Spinal cord (tissue), 10 donors: ENCODE data around the gene SEZ6. TPM values are rescaled to one million over a fixed set of nuclear protein-coding genes. Genes with fewer than 3 reads are reported as not detected.

Experiments used
- DNase-seq, 6 donors: peaks; one replicate each; pipeline versions ENCODE4 v3.0.0 to v3.0.0-alpha.2; 2013 to 2015; ENCODE audit warnings: low spot score in 6 of 6, low read depth in 4 of 6
- H3K27ac ChIP-seq: one replicate; pipeline ENCODE4 v1.5.1; 2013; ENCODE audit warnings: low read depth, low read length, control low read depth
- H3K27me3 ChIP-seq: one replicate; pipeline ENCODE4 v1.6.1; 2013; ENCODE audit warnings: low read length; ENCODE audit not compliant: control insufficient read depth, insufficient read depth
- H3K36me3 ChIP-seq: one replicate; pipeline ENCODE4 v1.6.1; 2013; ENCODE audit warnings: low read length; ENCODE audit not compliant: control insufficient read depth, insufficient read depth
- H3K4me1 ChIP-seq: one replicate; pipeline ENCODE4 v1.6.1; 2013; ENCODE audit warnings: low read length; ENCODE audit not compliant: control insufficient read depth, insufficient read depth
- H3K4me3 ChIP-seq: one replicate; pipeline ENCODE4 v1.5.1; 2013; ENCODE audit warnings: low read depth, low read length, control low read depth
- H3K9me3 ChIP-seq: one replicate; pipeline ENCODE4 v1.6.1; 2013; ENCODE audit warnings: low read length; ENCODE audit not compliant: control insufficient read depth, insufficient read depth
- WGBS: methylation state at CpG from one replicate; pipeline ENCODE4 v1.1.5; 2013; ENCODE audit warnings: missing lambda C conversion rate; ENCODE audit not compliant: insufficient coverage; 5-methylcytosine and 5-hydroxymethylcytosine counted together
- polyA plus RNA-seq, 2 donors: library from polyadenylated mRNA; unstranded; fragments of 120-200 nt; gene quantifications; one replicate each; pipeline ENCODE4 v1.2.1, GENCODE V29; 2013; ENCODE audit not compliant: insufficient read length in 2 of 2
- total RNA-seq, 2 donors: library from RNA; depleted of rRNA in 1 of 2; stranded (reverse); fragments of 120-200 nt in 1 of 2; fragments of >200 nt in 1 of 2; gene quantifications; one replicate each; pipeline versions ENCODE4 v1.2.3 to v1.2.4, GENCODE V29; 2013 to 2014
- donor health status: healthy.

The SEZ6 gene
- total and polyA plus RNA-seq, 4 donors = 17.1 to 91.6 (median 55.1) TPM

GRCh38 chr17:28970879-28971278 lies 35.0 kb downstream of the SEZ6 start:
- 60% methylated on average over 3 of the region's 6 CpGs for WGBS
- Histone ChIP-seq H3K27ac (no peak overlapping the region), H3K4me1 (peaks cover 72% of the 10 kb centered on the region)

GRCh38 chr17:28969706-28970393 lies 36.0 kb downstream of the SEZ6 start:
- peaks cover 61% of the 10 kb centered on the region for H3K4me1 ChIP-seq
- H3K9me3 ChIP-seq = no peaks in the 10 kb centered on the region
- no peak overlapping the region for H3K27ac ChIP-seq
- 80% methylated on average over 8 of the region's 12 CpGs for WGBS
- H3K27me3 ChIP-seq = no peaks in the 10 kb centered on the region
- H3K4me3 ChIP-seq = no peak overlapping the region
- no peak for DNase-seq
- H3K36me3 ChIP-seq = peaks cover 12% of the 10 kb centered on the region

More at GRCh38 chr17:28970879-28971278, 35.0 kb downstream of the SEZ6 start:
- Histone ChIP-seq H3K9me3 (no peaks in the 10 kb centered on the region), H3K36me3 (peaks cover 12% of the 10 kb centered on the region), H3K4me3 (no peak overlapping the region), H3K27me3 (no peaks in the 10 kb centered on the region)
- no peak for DNase-seq

- peaks cover 52% of the 10 kb centered on the region for H3K4me1 ChIP-seq
Observed at GRCh38 chr17:28968914-28969295, 36.9 kb downstream of the SEZ6 start.

GRCh38 chr17:28968231-28968913 lies 37.5 kb downstream of the SEZ6 start:
- H3K27ac ChIP-seq = no peak overlapping the region
- peak in 2 of 6 donors; percentile 79 to 81 for DNase-seq
- peaks cover 20% of the 10 kb centered on the region for H3K36me3 ChIP-seq
- no peaks in the 10 kb centered on the region for H3K9me3 ChIP-seq
- 20% methylated on average over 1 of the region's 10 CpGs for WGBS
- H3K27me3 ChIP-seq = no peaks in the 10 kb centered on the region
- H3K4me1 ChIP-seq = peaks cover 47% of the 10 kb centered on the region
- H3K4me3 ChIP-seq = no peak overlapping the region

More at GRCh38 chr17:28968914-28969295, 36.9 kb downstream of the SEZ6 start:
- Histone ChIP-seq H3K36me3 (peaks cover 17% of the 10 kb centered on the region), H3K9me3 (no peaks in the 10 kb centered on the region), H3K27me3 (no peaks in the 10 kb centered on the region), H3K27ac (no peak overlapping the region), H3K4me3 (no peak overlapping the region)
- DNase-seq = no peak
- WGBS = no CpG with 5 or more reads among the region's 2 CpGs

GRCh38 chr17:28967221-28968135 lies 38.4 kb downstream of the SEZ6 start:
- Histone ChIP-seq H3K36me3 (peaks cover 26% of the 10 kb centered on the region), H3K9me3 (no peaks in the 10 kb centered on the region), H3K27me3 (no peaks in the 10 kb centered on the region), H3K27ac (no peak overlapping the region), H3K4me3 (no peak overlapping the region), H3K4me1 (peaks cover 43% of the 10 kb centered on the region)
- peak in 2 of 6 donors; percentile 88 to 96 for DNase-seq
- 23% methylated on average over 3 of the region's 7 CpGs for WGBS

- no peaks in the 10 kb centered on the region for H3K9me3 ChIP-seq
- WGBS = 89% methylated on average over 4 of the region's 8 CpGs
- peaks cover 16% of the 10 kb centered on the region for H3K4me1 ChIP-seq
- DNase-seq = no peak
- no peaks in the 10 kb centered on the region for H3K27me3 ChIP-seq
- H3K27ac ChIP-seq = no peak overlapping the region
- peaks cover 42% of the 10 kb centered on the region for H3K36me3 ChIP-seq
- H3K4me3 ChIP-seq = no peak overlapping the region
Observed at GRCh38 chr17:28963841-28964240, 42.0 kb downstream of the SEZ6 start.

- 52% methylated on average over 4 of the region's 6 CpGs for WGBS
- no peak for DNase-seq
Observed at GRCh38 chr17:28963055-28963611, 42.7 kb downstream of the SEZ6 start.

GRCh38 chr17:28961391-28961790 lies 44.4 kb downstream of the SEZ6 start:
- Histone ChIP-seq H3K4me3 (no peak overlapping the region), H3K9me3 (no peaks in the 10 kb centered on the region), H3K4me1 (no peaks in the 10 kb centered on the region), H3K27me3 (no peaks in the 10 kb centered on the region), H3K36me3 (peaks cover 64% of the 10 kb centered on the region), H3K27ac (no peak overlapping the region)
- WGBS = 94% methylated on average over 7 of the region's 7 CpGs
- DNase-seq = no peak

More at GRCh38 chr17:28963055-28963611, 42.7 kb downstream of the SEZ6 start:
- no peaks in the 10 kb centered on the region for H3K27me3 ChIP-seq
- no peak overlapping the region for H3K27ac ChIP-seq
- H3K4me3 ChIP-seq = no peak overlapping the region
- H3K4me1 ChIP-seq = peaks cover 9% of the 10 kb centered on the region
- peaks cover 48% of the 10 kb centered on the region for H3K36me3 ChIP-seq
- no peaks in the 10 kb centered on the region for H3K9me3 ChIP-seq
